GM12864 (cell line): ENCODE data around the gene NHEJ1.

Experiments
- DNase-seq: peaks from one replicate; pipeline ENCODE4 v3.0.0-alpha.2; 2011; ENCODE audit warnings: low read depth
- H3K4me3 ChIP-seq: 2 replicates; pipeline ENCODE4 v1.5.1; 2011; ENCODE audit warnings: mild to moderate bottlenecking, low read depth, low read length, control low read depth
- TF ChIP-seq, protein P1 (sequence below): IDR thresholded peaks from 2 replicates; pipeline ENCODE4 v1.5.1; 2011; ENCODE audit warnings: low read depth, mild to moderate bottlenecking, moderate library complexity, low read length, control low read depth, inconsistent platforms; ENCODE audit errors: missing control alignments

The NHEJ1 gene

GRCh38 chr2:219175928-219176817 lies 15.6 kb upstream of the NHEJ1 start:
- TF ChIP-seq, protein P1, sequence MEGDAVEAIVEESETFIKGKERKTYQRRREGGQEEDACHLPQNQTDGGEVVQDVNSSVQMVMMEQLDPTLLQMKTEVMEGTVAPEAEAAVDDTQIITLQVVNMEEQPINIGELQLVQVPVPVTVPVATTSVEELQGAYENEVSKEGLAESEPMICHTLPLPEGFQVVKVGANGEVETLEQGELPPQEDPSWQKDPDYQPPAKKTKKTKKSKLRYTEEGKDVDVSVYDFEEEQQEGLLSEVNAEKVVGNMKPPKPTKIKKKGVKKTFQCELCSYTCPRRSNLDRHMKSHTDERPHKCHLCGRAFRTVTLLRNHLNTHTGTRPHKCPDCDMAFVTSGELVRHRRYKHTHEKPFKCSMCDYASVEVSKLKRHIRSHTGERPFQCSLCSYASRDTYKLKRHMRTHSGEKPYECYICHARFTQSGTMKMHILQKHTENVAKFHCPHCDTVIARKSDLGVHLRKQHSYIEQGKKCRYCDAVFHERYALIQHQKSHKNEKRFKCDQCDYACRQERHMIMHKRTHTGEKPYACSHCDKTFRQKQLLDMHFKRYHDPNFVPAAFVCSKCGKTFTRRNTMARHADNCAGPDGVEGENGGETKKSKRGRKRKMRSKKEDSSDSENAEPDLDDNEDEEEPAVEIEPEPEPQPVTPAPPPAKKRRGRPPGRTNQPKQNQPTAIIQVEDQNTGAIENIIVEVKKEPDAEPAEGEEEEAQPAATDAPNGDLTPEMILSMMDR: no peak
- no peak for DNase-seq
- H3K4me3 ChIP-seq: peak overlapping the region; percentile 88

GRCh38 chr2:219175486-219175885 lies 14.9 kb upstream of the NHEJ1 start:
- TF ChIP-seq, protein P1: no peak
- DNase-seq: no peak
- peak overlapping the region; percentile 88; the same call in 1 of the 2 replicates for H3K4me3 ChIP-seq

GRCh38 chr2:219174801-219175200 lies 14.2 kb upstream of the NHEJ1 start:
- DNase-seq: no peak
- H3K4me3 ChIP-seq: no peak overlapping the region
- TF ChIP-seq, protein P1: no peak

DNA sequence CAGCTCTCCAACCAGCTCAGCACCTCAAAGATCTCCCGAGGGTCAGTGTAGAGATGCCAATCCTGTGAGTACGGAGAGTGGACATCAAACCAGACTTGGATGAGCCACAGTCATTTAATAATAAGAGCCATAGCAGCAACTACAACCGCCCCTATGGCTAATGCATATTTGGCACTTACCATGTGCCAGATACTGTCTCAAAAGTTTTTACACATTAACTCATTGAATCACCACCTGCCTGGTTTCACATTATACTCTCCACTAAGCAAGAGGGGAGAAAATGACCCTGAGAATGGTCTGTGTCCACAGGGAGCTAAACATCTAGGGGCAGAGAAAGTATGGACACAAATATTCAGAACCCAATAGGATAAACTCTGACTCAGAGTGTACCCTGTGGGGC lies 13.5 kb upstream of the NHEJ1 start:
- TF ChIP-seq, protein P1: no peak
- H3K4me3 ChIP-seq: no peak overlapping the region
- no peak for DNase-seq

GRCh38 chr2:219173176-219173575 lies 12.6 kb upstream of the NHEJ1 start:
- H3K4me3 ChIP-seq: no peak overlapping the region
- DNase-seq: no peak
- TF ChIP-seq, protein P1: no peak

- TF ChIP-seq, protein P1: no peak
- no peak overlapping the region for H3K4me3 ChIP-seq
- no peak for DNase-seq
Measured at GRCh38 chr2:219172231-219173154, 11.9 kb upstream of the NHEJ1 start.
